ENCODE data around the gene AKAP8L. TPM values are rescaled to one million over a fixed set of nuclear protein-coding genes. Genes with fewer than 3 reads are reported as not detected.

AKAP8L gene
- 44.0 and 44.4 TPM in 2 replicates for total RNA-seq

GRCh38 chr19:15418579-15419412, at the start of gene AKAP8L:
TSS of gene AKAP8L (minus strand) at chr19:15418988. CDS start at chr19:15418923, 65 bp downstream.

GRCh38 chr19:15464394-15465385, 45.9 kb upstream of the AKAP8L start, which contains the start of gene RASAL3:
TSS of gene RASAL3 (minus strand) at chr19:15464544. CDS start at chr19:15464358, 186 bp downstream.

GRCh38 chr19:15449620-15450527, 31.1 kb upstream of the AKAP8L start, which contains the start of gene WIZ:
TSS of gene WIZ (minus strand) at chr19:15449956. CDS start at chr19:15448307, 1,649 bp downstream.

GRCh38 chr19:15379083-15379998, 39.4 kb downstream of the AKAP8L start, which contains the start of gene AKAP8:
TSS of gene AKAP8 (minus strand) at chr19:15379787. CDS start at chr19:15379731, 56 bp downstream.

GRCh38 chr19:15332311-15332996, 86.3 kb downstream of the AKAP8L start, which contains the start of gene BRD4:
TSS of gene BRD4 (minus strand) at chr19:15332539. CDS start at chr19:15273099, 59,440 bp downstream.

Other genes starting within 250 kb of the AKAP8L start
- gene NOTCH3, start 218.0 kb downstream of the AKAP8L start, total RNA-seq: 0.34 and 0.40 TPM in 2 replicates
- 0.07 TPM in 1 of 2 replicates, not detected in the other for gene EPHX3, start 186.5 kb downstream of the AKAP8L start, total RNA-seq
- 14.7 and 18.9 TPM in 2 replicates for gene BRD4, start 86.4 kb downstream of the AKAP8L start, total RNA-seq
- 22.7 and 27.5 TPM in 2 replicates for gene AKAP8, start 39.2 kb downstream of the AKAP8L start, total RNA-seq
- gene WIZ, start 31.0 kb upstream of the AKAP8L start, total RNA-seq: 29.8 and 32.8 TPM in 2 replicates
- 18.7 and 18.9 TPM in 2 replicates for gene RASAL3, start 45.6 kb upstream of the AKAP8L start, total RNA-seq
- not detected in 2 replicates for gene PGLYRP2, start 60.5 kb upstream of the AKAP8L start, total RNA-seq
- gene CYP4F22, start 89.5 kb upstream of the AKAP8L start, total RNA-seq: not detected in 2 replicates
- not detected in 2 replicates for gene CYP4F8, start 196.2 kb upstream of the AKAP8L start, total RNA-seq
- gene CYP4F3, start 221.9 kb upstream of the AKAP8L start, total RNA-seq: 0.33 TPM in 1 of 2 replicates, not detected in the other

All from mammary microvascular endothelial cell (primary cell).